Lower lobe of right lung (tissue), 2 donors: Measurements from ENCODE around the gene AQP2. TPM values are rescaled to one million over a fixed set of nuclear protein-coding genes. Genes with fewer than 3 reads are reported as not detected.
"Not testable (repeated sequence)": the region's sequence is repeated elsewhere in the genome, so short reads cannot be mapped to it uniquely, and the experiment has no call there.

Experiments used
- ATAC-seq, 2 donors: fragments of 200-7000 bp; cut with Tn5 transposase; one replicate each; pipeline ENCODE4 v1.9.1; 2020 to 2022; ENCODE audit warnings: mild to moderate bottlenecking in 2 of 2, moderate library complexity in 2 of 2
- DNase-seq: peaks from one replicate; pipeline ENCODE4 v3.0.0-alpha.2; 2020
- H3K27ac ChIP-seq: fragments of 200-600 bp; one replicate; pipeline ENCODE4 v1.8.0; 2022
- H3K27me3 ChIP-seq: fragments of 200-600 bp; one replicate; pipeline ENCODE4 v1.8.0; 2022; ENCODE audit warnings: low read depth
- H3K36me3 ChIP-seq: fragments of 200-600 bp; one replicate; pipeline ENCODE4 v1.8.0; 2022; ENCODE audit warnings: mild to moderate bottlenecking
- H3K4me1 ChIP-seq: fragments of 200-600 bp; one replicate; pipeline ENCODE4 v1.8.0; 2022
- H3K4me3 ChIP-seq: fragments of 200-600 bp; one replicate; pipeline ENCODE4 v1.8.0; 2022; ENCODE audit warnings: mild to moderate bottlenecking
- H3K9me3 ChIP-seq: fragments of 200-600 bp; one replicate; pipeline ENCODE4 v1.8.0; 2022
- CTCF ChIP-seq: fragments of 200-600 bp; IDR thresholded peaks from one replicate; pipeline ENCODE4 v1.8.0; 2022; ENCODE audit warnings: antibody characterized with exemption, mild to moderate bottlenecking
- intact Hi-C: fragments of 100-400 bp; cut with DNase I; formaldehyde crosslinking; loops from one replicate; pipeline ENCODE4 v1.11.0; 2022
- total RNA-seq: library from RNA; stranded (reverse); fragmentation: NEBNext Ultra II Directional; extraction: Animal tissue kit (Norgen Biotek cat#: 25700); gene quantifications from one replicate; pipeline ENCODE4 v1.2.1, GENCODE V29; 2021
- donor health status: DM: no; HTN: yes; CAD: no; lungs with severe emphysema.

AQP2 gene
- total RNA-seq, 1 donor from 2014 or later, result not detected

DNA sequence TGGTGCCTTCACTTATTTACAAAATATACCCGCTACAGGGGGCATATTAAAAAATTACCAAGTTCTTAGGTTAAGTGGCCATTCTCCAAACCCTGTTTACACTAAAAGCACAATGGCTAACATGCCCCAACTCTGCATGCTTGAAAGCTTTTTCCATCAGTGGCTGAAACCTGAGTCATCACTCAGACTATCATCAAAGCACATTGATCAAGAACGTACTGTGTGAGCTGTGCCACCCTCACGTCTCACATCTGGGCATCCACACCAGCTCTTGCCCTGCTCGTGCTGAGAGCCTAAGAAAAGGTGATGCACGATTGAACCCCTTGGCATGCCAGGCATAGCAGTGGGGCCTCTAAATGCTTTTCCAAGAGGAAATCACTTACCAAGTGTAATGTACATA is 35.4 kb downstream of the AQP2 start:
- H3K4me3 ChIP-seq, result no peak overlapping the region
- H3K27ac ChIP-seq, result no peak overlapping the region
- DNase-seq (no peak), ATAC-seq (no peak)
- H3K27me3 ChIP-seq, result no peaks in the 10 kb centered on the region
- H3K36me3 ChIP-seq, result no peaks in the 10 kb centered on the region
- H3K9me3 ChIP-seq, result no peaks in the 10 kb centered on the region
- intact Hi-C loops, result no loop called here
- peaks cover 25% of the 10 kb centered on the region for H3K4me1 ChIP-seq
- no peak for TF ChIP-seq CTCF

DNA sequence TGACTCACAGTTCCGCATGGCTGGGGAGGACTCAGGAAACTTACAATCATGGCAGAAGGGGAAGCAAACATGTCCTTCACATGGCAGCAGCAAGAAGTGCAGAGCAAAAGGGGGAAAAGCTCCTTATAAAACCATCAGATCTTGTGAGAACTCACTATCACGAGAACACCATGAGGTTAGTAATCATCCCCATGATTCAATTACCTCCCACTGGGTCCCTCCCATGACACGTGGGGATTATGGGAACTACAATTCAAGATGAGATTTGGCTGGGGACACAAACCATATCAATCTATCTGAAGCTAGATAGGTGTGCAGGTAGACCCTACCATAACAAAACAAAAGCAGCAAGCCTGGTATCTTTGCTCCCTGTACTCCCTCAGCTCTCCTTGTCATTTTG is 35.9 kb downstream of the AQP2 start:
- peaks cover 25% of the 10 kb centered on the region for H3K4me1 ChIP-seq
- ATAC-seq, H3K27ac ChIP-seq, intact Hi-C loops, H3K4me3 ChIP-seq, H3K27me3 ChIP-seq, H3K36me3 ChIP-seq, H3K9me3 ChIP-seq, DNase-seq: not testable (repeated sequence)

DNA sequence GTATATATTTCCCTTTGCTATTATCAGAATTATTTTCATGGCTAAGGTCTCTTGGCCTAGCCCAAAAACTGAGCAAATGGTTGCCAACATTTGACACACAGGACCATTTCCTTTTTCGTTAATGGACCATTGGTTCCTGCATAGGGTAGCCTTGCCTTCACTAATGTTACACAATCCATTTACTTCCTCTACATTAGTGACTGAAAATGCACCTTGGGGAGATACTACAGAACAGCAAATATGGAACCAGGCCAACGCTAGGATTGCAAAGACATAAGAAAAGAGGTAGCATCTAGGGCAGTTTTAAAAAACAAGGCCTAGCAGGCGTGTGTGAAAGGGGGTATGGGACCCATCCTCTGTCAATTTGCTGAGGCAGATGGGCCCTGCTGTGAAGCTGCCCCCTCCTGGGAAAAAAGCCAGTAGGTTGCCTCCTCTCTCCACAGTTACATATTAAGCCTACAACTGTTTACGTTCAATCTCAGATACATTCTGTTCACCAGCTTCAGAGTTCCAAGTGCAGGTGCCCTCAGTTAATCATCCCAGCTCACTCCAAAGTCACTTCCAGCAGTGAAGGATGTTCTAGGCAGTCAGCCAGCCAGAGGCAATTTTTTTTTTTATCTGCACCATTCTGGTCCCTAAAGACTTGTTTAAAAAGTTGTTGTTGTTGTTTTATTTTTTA is 37.2 kb downstream of the AQP2 start:
- no peaks in the 10 kb centered on the region for H3K9me3 ChIP-seq
- peaks cover 6% of the 10 kb centered on the region for H3K36me3 ChIP-seq
- H3K4me3 ChIP-seq, result no peak overlapping the region
- intact Hi-C loops, result no loop called here
- DNase-seq, result no peak
- no peak for TF ChIP-seq CTCF
- no peak overlapping the region for H3K27ac ChIP-seq
- H3K27me3 ChIP-seq, result no peaks in the 10 kb centered on the region
- peak; percentile 64 to 68 for ATAC-seq
- peaks cover 25% of the 10 kb centered on the region for H3K4me1 ChIP-seq

DNA sequence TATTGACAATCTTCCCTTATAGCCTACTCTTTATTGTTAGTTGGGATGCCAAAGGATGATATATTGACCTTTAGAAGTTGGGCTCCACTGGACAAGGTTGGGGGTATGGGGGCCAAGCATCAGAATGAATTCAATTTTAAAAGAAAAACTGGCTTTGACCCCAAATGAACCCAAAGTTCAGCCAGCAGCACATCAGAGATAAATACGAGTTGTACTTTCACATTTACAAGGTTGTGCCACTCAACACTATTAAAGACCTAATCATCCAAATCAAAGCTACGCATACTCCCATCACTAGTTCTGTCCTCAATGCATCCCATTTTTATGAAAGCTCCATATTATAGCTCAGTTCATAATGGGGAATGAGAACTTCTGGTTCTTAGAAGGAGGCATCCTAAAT is 38.9 kb downstream of the AQP2 start:
- H3K27ac ChIP-seq, DNase-seq, intact Hi-C loops, ATAC-seq, H3K9me3 ChIP-seq, H3K4me3 ChIP-seq, H3K27me3 ChIP-seq: not testable (repeated sequence)
- Histone ChIP-seq H3K36me3 (peaks cover 18% of the 10 kb centered on the region), H3K4me1 (peaks cover 15% of the 10 kb centered on the region)

DNA sequence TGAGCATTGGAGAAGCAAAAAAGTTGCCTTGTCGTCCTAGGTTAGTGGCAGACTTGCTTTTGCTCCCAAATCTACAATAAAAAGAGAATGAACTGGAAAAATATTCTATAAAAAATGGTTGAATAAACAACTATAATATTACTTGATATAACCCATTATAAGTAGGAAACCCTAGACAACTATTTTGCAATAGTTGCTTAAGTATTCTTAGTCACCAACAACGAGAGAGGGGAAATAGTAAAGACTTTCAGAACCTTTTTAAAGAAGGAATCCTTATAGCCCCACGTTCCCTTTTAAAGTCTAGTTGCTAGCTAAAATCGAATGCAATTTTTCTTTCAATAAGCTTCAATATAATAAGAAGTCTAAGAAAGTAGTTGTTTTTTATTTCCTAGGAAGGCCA is 39.7 kb downstream of the AQP2 start:
- H3K27ac ChIP-seq, result no peak overlapping the region
- H3K4me1 ChIP-seq, result peaks cover 12% of the 10 kb centered on the region
- DNase-seq (no peak), ATAC-seq (peak; percentile 54 to 72)
- no peaks in the 10 kb centered on the region for H3K27me3 ChIP-seq
- TF ChIP-seq CTCF, result no peak
- peaks cover 25% of the 10 kb centered on the region for H3K36me3 ChIP-seq
- H3K4me3 ChIP-seq, result no peak overlapping the region
- intact Hi-C loops, result no loop called here
- H3K9me3 ChIP-seq, result no peaks in the 10 kb centered on the region

DNA sequence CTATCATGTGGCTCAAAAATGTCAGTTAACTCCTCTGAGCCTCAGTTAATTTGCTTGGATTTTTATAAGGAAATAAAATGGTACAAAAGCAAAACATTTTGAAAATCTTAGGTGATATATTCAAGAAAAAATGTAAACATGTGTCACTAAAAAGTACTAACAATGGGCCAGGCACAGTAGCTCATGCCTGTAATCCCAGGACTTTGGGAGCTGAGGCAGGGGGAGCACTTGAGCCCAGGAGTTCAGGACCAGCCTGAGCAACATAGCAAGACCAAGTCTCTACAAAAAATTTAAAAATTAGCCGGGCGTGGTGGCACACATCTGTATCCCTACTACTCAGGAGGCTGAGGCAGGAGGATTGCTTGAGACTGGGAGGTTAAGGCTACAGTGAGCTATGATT is 47.9 kb downstream of the AQP2 start:
- no peak overlapping the region for H3K4me3 ChIP-seq
- no peaks in the 10 kb centered on the region for H3K9me3 ChIP-seq
- H3K27me3 ChIP-seq, result no peaks in the 10 kb centered on the region
- H3K36me3 ChIP-seq, result peaks cover 58% of the 10 kb centered on the region
- DNase-seq (no peak), ATAC-seq (no peak)
- no peaks in the 10 kb centered on the region for H3K4me1 ChIP-seq
- no peak overlapping the region for H3K27ac ChIP-seq
- TF ChIP-seq CTCF, result no peak
- intact Hi-C loops, result no loop called here

DNA sequence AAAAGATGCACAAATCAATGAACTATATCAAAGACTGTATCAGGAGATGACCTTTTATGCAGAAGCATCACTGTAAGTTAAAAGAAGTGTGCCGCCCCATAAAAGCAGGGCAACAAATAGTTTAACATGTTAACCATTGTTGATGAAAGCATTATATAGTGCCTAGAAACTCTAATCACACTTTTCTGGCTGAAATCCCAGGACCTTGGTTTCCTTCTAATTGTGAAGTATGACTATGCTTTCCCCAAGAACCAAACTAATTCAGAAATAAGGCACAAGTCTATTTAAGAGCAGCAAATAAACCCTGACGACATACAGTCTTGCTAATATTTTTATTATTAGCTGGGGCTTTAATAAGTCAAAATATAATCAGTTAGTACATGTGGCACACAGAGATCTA is 53.1 kb downstream of the AQP2 start:
- Histone ChIP-seq H3K27me3 (no peaks in the 10 kb centered on the region), H3K36me3 (peaks cover 32% of the 10 kb centered on the region), H3K4me1 (no peaks in the 10 kb centered on the region), H3K9me3 (no peaks in the 10 kb centered on the region), H3K4me3 (no peak overlapping the region), H3K27ac (no peak overlapping the region)
- intact Hi-C loops, result no loop called here
- no peak for DNase-seq
- no peak for ATAC-seq
- no peak for TF ChIP-seq CTCF
